Sigmoid colon (tissue), 4 donors: ENCODE results near the gene JAG2.

ENCODE experiments used
- CTCF ChIP-seq, 4 experiments: fragments of 450-650 bp in 3 of 4; fragments of 200-600 bp in 1 of 4; IDR thresholded peaks; one replicate each; pipeline ENCODE4 v1.5.1; 2016 to 2019; ENCODE audit warnings: antibody characterized with exemption in 4 of 4, mild to moderate bottlenecking in 3 of 4, moderate library complexity in 2 of 4
- POLR2A ChIP-seq, 2 donors: fragments of 450-650 bp; IDR thresholded peaks; one replicate each; pipeline ENCODE4 v1.6.1; 2016; ENCODE audit warnings: antibody characterized with exemption in 2 of 2, mild to moderate bottlenecking in 2 of 2, moderate library complexity in 2 of 2
- POLR2AphosphoS5 ChIP-seq, 4 donors: sonication (generic); formaldehyde crosslinking; IDR thresholded peaks; one replicate each; pipeline ENCODE4 v1.6.1; 2017; ENCODE audit warnings: antibody characterized with exemption in 4 of 4

GRCh38 chr14:105108516-105108864 is 60.1 kb downstream of the JAG2 start:
- TF ChIP-seq CTCF (IDR thresholded peaks at IDR 0.05) (no peak), POLR2A (IDR thresholded peaks at IDR 0.05) (no peak), POLR2AphosphoS5 (IDR thresholded peaks at IDR 0.05) (no peak)
